Forelimb muscle (tissue), 1 donor: ENCODE data around the gene LRRC49. TPM values are rescaled to one million over a fixed set of nuclear protein-coding genes. Genes with fewer than 3 reads are reported as not detected.

Experiments used
- DNase-seq: peaks from one replicate; pipeline ENCODE4 v3.0.0-alpha.2; 2013; ENCODE audit warnings: low read depth
- polyA plus RNA-seq: library from polyadenylated mRNA; unstranded; fragments of 120-200 nt; gene quantifications from one replicate; pipeline ENCODE4 v1.2.1, GENCODE V29; 2013; ENCODE audit not compliant: insufficient read length

Gene LRRC49
- polyA plus RNA-seq, 1 donor, result 6.0 TPM

DNA sequence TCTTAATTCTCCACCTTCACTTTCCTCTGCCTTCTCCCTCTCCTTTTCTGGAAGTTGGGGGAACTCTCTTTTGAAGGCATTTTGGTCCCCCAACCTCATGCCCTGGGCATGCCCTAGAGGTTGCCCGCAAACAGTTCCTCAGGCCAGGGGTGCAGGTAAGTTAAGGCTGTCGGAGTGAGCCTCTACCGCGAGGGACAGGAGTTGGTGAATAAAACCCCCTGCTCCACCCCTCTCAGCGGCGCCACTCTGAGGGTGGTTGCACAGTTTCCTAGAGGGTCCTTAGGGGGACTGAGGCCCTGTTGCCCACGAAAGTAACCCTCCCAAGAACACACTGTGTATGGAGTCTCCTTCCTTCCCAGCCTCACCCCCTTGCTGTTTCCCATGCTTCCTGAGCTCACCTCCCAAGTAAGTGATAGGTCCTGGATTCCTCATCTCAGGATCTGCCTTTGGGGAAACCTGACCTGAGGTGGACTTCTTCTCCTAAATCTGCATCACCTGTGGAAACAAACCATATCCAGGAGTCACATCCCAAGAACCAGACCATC is 199.5 kb downstream of the LRRC49 start:
- DNase-seq, result no peak

DNA sequence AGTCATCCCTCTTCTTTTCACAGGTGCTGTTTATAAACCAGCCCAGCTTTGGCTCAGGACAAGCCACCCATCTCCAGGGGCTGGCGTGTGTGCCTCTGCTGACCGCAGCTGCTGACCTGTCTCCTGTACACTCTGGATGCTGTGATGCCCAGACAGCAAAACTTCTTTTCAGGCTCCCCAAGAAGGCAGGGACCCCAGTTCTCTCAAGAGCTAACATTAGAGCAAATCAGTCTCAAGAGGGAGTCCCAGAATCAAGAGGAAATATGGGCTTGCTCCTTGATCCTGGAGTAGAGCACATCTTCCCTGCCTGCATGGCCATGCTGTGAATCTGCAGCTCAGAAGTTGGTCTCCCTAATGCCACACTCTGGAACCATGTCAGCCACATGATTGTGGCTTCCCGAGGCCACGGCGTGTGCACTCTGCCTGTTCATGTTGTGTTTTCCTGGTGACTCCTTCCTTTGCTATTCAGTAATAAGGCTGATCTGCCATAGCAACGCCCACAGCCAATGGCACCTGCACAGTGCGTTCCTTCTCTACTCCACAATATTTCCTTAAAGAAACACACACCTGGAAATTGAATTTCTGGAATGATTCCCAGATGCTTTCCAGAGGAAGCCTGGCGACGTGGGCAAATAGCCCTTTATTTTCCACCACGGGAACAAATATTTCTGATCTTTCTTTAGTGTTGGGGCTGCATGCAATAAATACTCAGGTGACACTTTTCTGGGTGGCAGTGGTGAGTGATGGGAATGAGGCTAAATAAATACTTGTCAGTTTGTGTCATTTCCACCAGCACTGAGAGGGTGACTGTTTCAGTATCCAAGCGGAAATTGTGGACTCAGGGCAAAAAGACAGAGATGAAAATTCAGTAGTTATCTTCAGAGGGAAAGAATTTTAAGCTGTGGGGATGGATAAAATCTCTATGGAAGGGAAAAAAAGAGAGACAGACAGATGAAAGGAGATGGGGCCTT is 200.7 kb downstream of the LRRC49 start:
- no peak for DNase-seq

DNA sequence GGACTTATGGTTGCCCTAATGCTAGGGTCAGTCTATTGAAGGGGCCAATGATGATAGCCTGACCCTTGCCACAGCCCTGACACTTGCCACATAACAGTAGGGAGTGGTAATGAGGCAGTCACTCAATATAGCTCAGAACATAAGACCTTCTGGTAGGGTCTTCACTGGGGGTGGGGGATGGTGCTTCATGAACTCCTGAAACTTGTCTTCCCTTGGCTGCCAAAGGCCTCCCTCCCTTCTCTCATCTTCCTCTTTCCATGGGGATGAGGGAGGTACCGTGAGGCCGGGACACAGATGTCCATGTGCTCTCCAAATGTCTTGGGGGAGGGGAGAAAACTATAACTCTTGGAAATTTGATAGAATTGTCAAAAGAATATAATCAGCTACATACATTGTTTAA is 201.5 kb downstream of the LRRC49 start:
- no peak for DNase-seq

- no peak for DNase-seq
These were observed 204.1 kb downstream of the LRRC49 start for GRCh38 chr15:71096676-71097075.

- no peak for DNase-seq
These were observed 205.3 kb downstream of the LRRC49 start for GRCh38 chr15:71097890-71098289.

GRCh38 chr15:71098920-71099319 is 206.3 kb downstream of the LRRC49 start:
- no peak for DNase-seq

Other genes with a start within 250 kb of the LRRC49 start
- gene UACA, start 129.3 kb upstream of the LRRC49 start, polyA plus RNA-seq, result 137 TPM
- 11.4 TPM for gene LARP6, start 38.7 kb upstream of the LRRC49 start, polyA plus RNA-seq
- 2.5 TPM for gene THAP10, start 393 bp upstream of the LRRC49 start, polyA plus RNA-seq
- gene THSD4, start 222.6 kb downstream of the LRRC49 start, polyA plus RNA-seq, result 21.8 TPM